Ammon's horn (tissue), 1 donor: ENCODE results near the gene RPA3.

Source experiments
- DNase-seq: peaks from one replicate; pipeline ENCODE4 v3.0.0-alpha.2; 2016; ENCODE audit warnings: low spot score

The RPA3 gene

DNA sequence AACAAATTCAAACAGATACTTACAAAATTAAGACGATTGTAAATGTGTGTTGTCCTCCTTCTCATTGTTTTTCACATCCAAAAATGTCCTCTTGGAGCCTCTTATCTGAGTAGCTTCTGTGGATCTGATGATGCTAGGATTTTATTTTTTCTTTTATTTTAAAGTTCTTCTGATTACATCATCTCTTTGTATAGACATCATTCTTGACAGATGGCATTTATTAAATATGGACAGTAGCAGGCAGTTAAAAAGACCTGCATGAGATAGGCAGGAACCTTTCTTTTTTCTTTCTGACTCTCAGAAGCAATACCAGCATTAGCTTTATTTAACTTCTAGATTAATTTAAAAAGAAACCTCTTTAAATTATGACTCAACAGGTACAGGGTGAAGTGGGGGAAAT lies at the start of gene RPA3:
Gene RPA3, minus strand, starts transcription at position 116 of the 400 bp plus-strand sequence. CDS start 78,189 bp downstream, outside the sequence.
- no peak for DNase-seq

- no peak for DNase-seq
Observed at GRCh38 chr7:7766671-7767070, 48.3 kb upstream of the RPA3 start.

- DNase-seq: no peak
Observed at GRCh38 chr7:7765422-7765821, 47.0 kb upstream of the RPA3 start.

- DNase-seq: no peak
Observed at GRCh38 chr7:7764520-7765396, 46.4 kb upstream of the RPA3 start.

DNA sequence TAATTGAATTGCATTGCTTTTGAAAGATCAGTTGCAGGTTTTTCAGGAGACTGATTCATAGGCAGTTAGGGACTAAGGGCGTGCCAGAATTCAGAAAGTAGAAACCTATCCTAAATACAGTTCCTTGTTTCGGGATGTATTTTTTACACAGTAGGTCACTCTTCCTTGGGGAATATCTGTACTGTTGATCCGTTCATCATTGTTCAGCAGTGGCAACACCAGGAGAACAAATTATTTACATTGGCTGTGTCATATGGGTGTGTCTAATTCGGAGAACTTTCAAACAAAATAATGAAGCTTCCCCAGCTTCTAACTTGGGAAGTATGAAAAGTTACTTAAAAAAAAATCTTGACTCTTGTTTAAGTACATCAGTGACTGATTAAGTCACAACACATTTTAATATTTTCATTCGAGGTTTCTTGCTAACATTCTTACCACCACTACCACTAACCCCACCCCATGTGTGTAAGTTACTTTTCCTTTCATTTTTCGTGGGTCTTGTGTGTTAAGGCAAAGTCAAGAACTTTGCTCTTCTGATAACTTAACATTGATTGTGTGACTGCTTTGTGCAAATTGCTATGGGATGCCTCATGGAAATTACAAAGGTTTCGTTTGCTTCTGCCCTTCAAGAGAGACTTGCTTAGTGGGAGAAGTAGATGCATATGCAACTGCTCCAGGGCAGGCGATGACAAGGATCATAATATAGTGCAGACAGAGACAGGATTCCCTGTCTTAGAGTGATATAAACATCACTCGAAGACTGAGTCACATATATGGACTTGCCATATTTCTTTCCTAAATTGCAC lies 43.8 kb upstream of the RPA3 start:
- no peak for DNase-seq

DNA sequence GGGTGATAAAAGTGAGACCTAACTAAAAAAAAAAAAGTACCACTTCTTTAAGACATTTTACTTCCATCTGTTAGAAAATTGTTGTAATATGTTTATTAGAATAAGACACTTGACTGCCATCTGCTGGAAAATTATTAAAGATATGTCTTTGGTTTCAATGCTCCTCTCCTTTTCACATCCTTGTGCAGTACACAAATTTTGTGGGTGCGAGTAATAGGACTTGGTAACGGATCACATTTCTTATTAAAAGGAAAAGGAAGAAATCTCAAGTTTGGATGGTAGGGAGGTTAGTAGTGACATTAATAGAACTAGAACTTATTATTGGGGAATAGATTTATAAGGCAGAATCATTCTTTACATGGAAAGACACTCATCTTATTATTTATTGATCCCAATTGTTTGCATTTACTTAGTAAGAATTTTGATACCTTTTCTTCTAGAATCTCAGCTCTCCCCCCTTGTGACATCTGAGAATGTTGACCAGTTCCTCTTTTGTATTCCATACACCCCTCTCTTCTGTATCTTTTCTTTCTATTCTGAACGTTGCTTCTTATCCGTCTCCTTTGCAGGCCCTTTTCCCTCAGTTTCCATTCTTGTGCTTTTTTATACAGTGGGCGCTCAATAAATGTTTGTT lies 43.0 kb upstream of the RPA3 start:
- DNase-seq: peak; percentile 38

- DNase-seq: no peak
Observed at GRCh38 chr7:7757576-7757975, 39.2 kb upstream of the RPA3 start.

- no peak for DNase-seq
Observed at GRCh38 chr7:7756577-7756976, 38.2 kb upstream of the RPA3 start.

GRCh38 chr7:7751243-7752092 lies 33.1 kb upstream of the RPA3 start:
- DNase-seq: no peak

DNA sequence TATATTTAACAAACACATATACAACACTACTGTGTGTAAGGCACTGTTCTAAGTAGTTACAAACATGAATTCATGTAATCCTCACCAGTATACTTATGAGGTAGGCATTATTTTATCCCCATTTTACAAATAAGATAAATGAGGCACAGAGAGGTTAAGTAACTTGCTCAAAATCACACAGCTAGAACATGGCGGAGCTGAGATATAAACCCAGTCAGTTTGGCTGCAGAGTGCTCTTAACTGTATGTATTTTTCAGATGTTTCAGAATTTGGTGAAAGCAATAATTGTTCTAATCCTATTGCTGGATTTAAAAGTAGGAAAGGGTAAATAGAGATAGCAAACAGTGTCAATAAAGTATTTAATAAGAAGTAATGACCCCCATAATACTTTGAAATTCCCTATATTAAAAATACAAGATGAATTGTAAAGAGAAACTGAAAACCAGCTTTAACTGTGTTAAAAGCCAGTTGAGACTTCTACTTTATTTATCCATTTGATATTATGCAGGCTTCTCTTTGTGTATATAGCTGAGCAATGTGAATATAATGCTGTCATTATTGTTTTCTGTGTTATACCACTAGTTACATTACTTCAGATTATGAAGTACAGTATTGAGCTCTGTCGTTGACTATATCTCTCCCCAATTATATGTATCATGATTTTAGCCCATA lies 32.3 kb upstream of the RPA3 start:
- DNase-seq: no peak

- no peak for DNase-seq
Observed at GRCh38 chr7:7746458-7746857, 28.1 kb upstream of the RPA3 start.

- no peak for DNase-seq
Observed at GRCh38 chr7:7745966-7746365, 27.6 kb upstream of the RPA3 start.

GRCh38 chr7:7745258-7745657 lies 26.9 kb upstream of the RPA3 start:
- no peak for DNase-seq

DNA sequence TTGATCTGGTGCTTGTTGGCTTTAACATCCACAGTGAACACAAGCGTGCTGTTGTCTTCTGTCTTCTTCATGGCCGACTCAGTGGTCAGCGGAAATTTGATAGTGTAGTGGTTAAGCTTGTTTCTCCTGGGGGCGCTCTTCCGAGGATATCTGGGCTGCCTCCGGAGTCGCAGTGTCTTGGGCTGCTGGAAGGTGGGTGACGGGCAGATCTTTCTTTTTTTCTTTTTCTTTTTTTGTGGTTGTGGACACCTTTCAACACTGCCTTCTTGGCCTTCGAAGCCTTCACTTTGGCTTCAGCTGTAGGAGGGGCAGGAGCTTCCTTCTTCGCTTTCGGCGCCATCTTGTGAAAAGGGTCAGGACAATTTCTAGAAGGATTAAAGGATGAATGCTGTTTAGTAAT lies 23.8 kb upstream of the RPA3 start:
- DNase-seq: no peak

- no peak for DNase-seq
Observed at GRCh38 chr7:7740037-7740355, 21.6 kb upstream of the RPA3 start.

- DNase-seq: no peak
Observed at GRCh38 chr7:7739204-7740036, 21.0 kb upstream of the RPA3 start.

GRCh38 chr7:7738622-7739021 lies 20.2 kb upstream of the RPA3 start:
- no peak for DNase-seq

GRCh38 chr7:7738177-7738576 lies 19.8 kb upstream of the RPA3 start:
- DNase-seq: no peak

DNA sequence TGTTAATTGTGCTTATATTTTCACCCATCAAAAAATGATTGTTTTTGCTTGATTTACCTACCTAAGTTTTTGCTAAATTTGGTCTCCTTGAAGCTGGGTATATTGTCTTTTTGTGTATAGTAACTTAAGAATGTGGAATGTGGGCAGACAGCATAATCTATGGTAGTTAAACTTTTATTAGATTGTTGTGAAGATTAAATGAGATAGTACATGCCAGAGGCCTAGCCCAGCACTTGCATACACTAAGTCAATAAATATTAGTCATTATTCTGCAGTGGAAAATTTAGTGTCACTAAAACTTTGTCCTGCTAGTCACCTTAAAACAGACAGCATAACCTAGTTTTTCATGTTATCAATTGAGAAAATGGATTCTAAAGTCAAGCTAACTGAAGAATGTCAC lies 19.3 kb upstream of the RPA3 start:
- DNase-seq: no peak

DNA sequence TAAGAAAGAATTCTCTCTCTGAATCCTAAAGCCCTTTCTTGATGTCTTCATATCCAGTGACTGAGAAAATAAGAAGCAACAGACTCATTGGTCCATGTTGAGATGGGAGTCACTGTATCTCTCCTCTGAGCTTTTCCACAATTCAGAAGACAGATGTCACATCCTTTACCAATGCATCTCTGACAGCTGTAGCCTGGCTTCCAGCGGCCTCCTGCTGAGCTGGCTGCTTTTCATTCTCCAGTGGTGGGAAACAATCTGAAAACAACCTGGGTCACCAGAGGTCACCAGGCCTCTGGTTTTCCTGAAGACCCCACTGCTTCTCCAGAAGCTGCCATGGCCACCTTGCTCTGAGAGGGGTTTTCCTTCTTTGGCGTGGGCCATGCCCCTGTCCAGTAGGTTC lies 18.3 kb upstream of the RPA3 start:
- no peak for DNase-seq
